Measurements from ENCODE around the gene ARHGEF12.

Gene ARHGEF12

GRCh38 chr11:120505801-120506425, 169.7 kb downstream of the ARHGEF12 start:
- Histone ChIP-seq H3K27me3 (ENCODE audit: insufficient read depth, insufficient read length) (peaks cover 19% of the 10 kb centered on the region), H3K4me1 (ENCODE audit: insufficient read depth, insufficient read length) (no peaks in the 10 kb centered on the region), H3K9me3 (ENCODE audit: insufficient read depth, low read length) (no peaks in the 10 kb centered on the region), H3K9ac (ENCODE audit: insufficient read length, low read depth) (no peak overlapping the region), H3K36me3 (ENCODE audit: insufficient read depth, insufficient read length, low read length) (no peaks in the 10 kb centered on the region), H3K4me3 (ENCODE audit: insufficient read length, low read depth) (no peak overlapping the region)
- DNase-seq (ENCODE audit: low read depth, low spot score): no peak
- TF ChIP-seq SUZ12 (IDR thresholded peaks at IDR 0.05; ENCODE audit: extremely low read depth, insufficient read depth, insufficient read length): no peak
- no peak for TF ChIP-seq ZNF274 (IDR thresholded peaks at IDR 0.05; ENCODE audit: low read depth, low read length)
- no peak for TF ChIP-seq YY1 (IDR thresholded peaks at IDR 0.05; ENCODE audit: insufficient read depth, insufficient read length)

GRCh38 chr11:120509346-120510053, 173.3 kb downstream of the ARHGEF12 start:
- H3K27me3 ChIP-seq (ENCODE audit: insufficient read depth, insufficient read length): peaks cover 41% of the 10 kb centered on the region
- no peaks in the 10 kb centered on the region for H3K4me1 ChIP-seq (ENCODE audit: insufficient read depth, insufficient read length)
- H3K9ac ChIP-seq (ENCODE audit: insufficient read length, low read depth): no peak overlapping the region
- no peak for TF ChIP-seq SUZ12 (IDR thresholded peaks at IDR 0.05; ENCODE audit: extremely low read depth, insufficient read depth, insufficient read length)
- TF ChIP-seq YY1 (IDR thresholded peaks at IDR 0.05; ENCODE audit: insufficient read depth, insufficient read length): no peak
- no peak for TF ChIP-seq ZNF274 (IDR thresholded peaks at IDR 0.05; ENCODE audit: low read depth, low read length)
- H3K4me3 ChIP-seq (ENCODE audit: insufficient read length, low read depth): no peak overlapping the region
- H3K36me3 ChIP-seq (ENCODE audit: insufficient read depth, insufficient read length, low read length): no peaks in the 10 kb centered on the region
- no peaks in the 10 kb centered on the region for H3K9me3 ChIP-seq (ENCODE audit: insufficient read depth, low read length)
- DNase-seq (ENCODE audit: low read depth, low spot score): no peak

GRCh38 chr11:120510406-120511115, 174.3 kb downstream of the ARHGEF12 start:
- no peaks in the 10 kb centered on the region for H3K4me1 ChIP-seq (ENCODE audit: insufficient read depth, insufficient read length)
- no peak for TF ChIP-seq SUZ12 (IDR thresholded peaks at IDR 0.05; ENCODE audit: extremely low read depth, insufficient read depth, insufficient read length)
- TF ChIP-seq ZNF274 (IDR thresholded peaks at IDR 0.05; ENCODE audit: low read depth, low read length): no peak
- no peak for TF ChIP-seq YY1 (IDR thresholded peaks at IDR 0.05; ENCODE audit: insufficient read depth, insufficient read length)
- no peak overlapping the region for H3K4me3 ChIP-seq (ENCODE audit: insufficient read length, low read depth)

GRCh38 chr11:120511116-120511819, 175.1 kb downstream of the ARHGEF12 start, which contains the start of gene GRIK4:
TSS of gene GRIK4 (plus strand) at chr11:120511748. CDS start at chr11:120660319, 148,571 bp downstream.
- Histone ChIP-seq H3K4me3 (ENCODE audit: insufficient read length, low read depth) (peak within 1 kb of the TSS; percentile 36), H3K27me3 (ENCODE audit: insufficient read depth, insufficient read length) (peaks cover 50% of the 10 kb centered on the region), H3K9ac (ENCODE audit: insufficient read length, low read depth) (peak within 1 kb of the TSS; percentile 61), H3K9me3 (ENCODE audit: insufficient read depth, low read length) (no peaks in the 10 kb centered on the region), H3K36me3 (ENCODE audit: insufficient read depth, insufficient read length, low read length) (no peaks in the 10 kb centered on the region), H3K4me1 (ENCODE audit: insufficient read depth, insufficient read length) (no peaks in the 10 kb centered on the region)
- TF ChIP-seq YY1 (IDR thresholded peaks at IDR 0.05; ENCODE audit: insufficient read depth, insufficient read length) (no peak), SUZ12 (IDR thresholded peaks at IDR 0.05; ENCODE audit: extremely low read depth, insufficient read depth, insufficient read length) (no peak), ZNF274 (IDR thresholded peaks at IDR 0.05; ENCODE audit: low read depth, low read length) (no peak)
- DNase-seq (ENCODE audit: low read depth, low spot score): peak; percentile 77

More at GRCh38 chr11:120510406-120511115, 174.3 kb downstream of the ARHGEF12 start:
- DNase-seq (ENCODE audit: low read depth, low spot score): no peak
- H3K36me3 ChIP-seq (ENCODE audit: insufficient read depth, insufficient read length, low read length): no peaks in the 10 kb centered on the region
- H3K9me3 ChIP-seq (ENCODE audit: insufficient read depth, low read length): no peaks in the 10 kb centered on the region
- H3K27me3 ChIP-seq (ENCODE audit: insufficient read depth, insufficient read length): peaks cover 50% of the 10 kb centered on the region
- no peak overlapping the region for H3K9ac ChIP-seq (ENCODE audit: insufficient read length, low read depth)

GRCh38 chr11:120511820-120512738, 175.9 kb downstream of the ARHGEF12 start:
- peak overlapping the region; percentile 61 for H3K9ac ChIP-seq (ENCODE audit: insufficient read length, low read depth)
- DNase-seq (ENCODE audit: low read depth, low spot score): no peak
- H3K4me1 ChIP-seq (ENCODE audit: insufficient read depth, insufficient read length): peaks cover 6% of the 10 kb centered on the region
- H3K27me3 ChIP-seq (ENCODE audit: insufficient read depth, insufficient read length): peaks cover 50% of the 10 kb centered on the region
- peak overlapping the region; percentile 36 for H3K4me3 ChIP-seq (ENCODE audit: insufficient read length, low read depth)
- no peaks in the 10 kb centered on the region for H3K36me3 ChIP-seq (ENCODE audit: insufficient read depth, insufficient read length, low read length)
- TF ChIP-seq SUZ12 (IDR thresholded peaks at IDR 0.05; ENCODE audit: extremely low read depth, insufficient read depth, insufficient read length) (no peak), YY1 (IDR thresholded peaks at IDR 0.05; ENCODE audit: insufficient read depth, insufficient read length) (no peak), ZNF274 (IDR thresholded peaks at IDR 0.05; ENCODE audit: low read depth, low read length) (no peak)
- H3K9me3 ChIP-seq (ENCODE audit: insufficient read depth, low read length): no peaks in the 10 kb centered on the region

Measured in NT2/D1 (cell line).